Fibroblast of the aortic adventitia (primary cell): ENCODE measurements around the gene ACTR5. TPM values are rescaled to one million over a fixed set of nuclear protein-coding genes. Genes with fewer than 3 reads are reported as not detected.

ENCODE experiments used
- DNase-seq: peaks from one replicate; pipeline ENCODE4 v3.0.0-alpha.2; 2010; ENCODE audit warnings: low read depth
- H3K4me3 ChIP-seq: 2 replicates; pipeline ENCODE4 v1.5.1; 2011; ENCODE audit warnings: low read depth, mild to moderate bottlenecking, control low read depth, low read length, moderate library complexity
- total RNA-seq: library from RNA; depleted of rRNA; stranded (reverse); fragments of >200 nt; gene quantifications from 2 replicates; pipeline ENCODE4 v1.2.3, GENCODE V29; 2012; ENCODE audit warnings: low replicate concordance
- TF ChIP-seq, protein P1 (sequence below): IDR thresholded peaks from 2 replicates; pipeline ENCODE4 v1.5.1; 2011; ENCODE audit warnings: mild to moderate bottlenecking, low read length, control low read depth, inconsistent platforms; ENCODE audit not compliant: insufficient read depth

ACTR5 gene
- total RNA-seq, 1 donor, result 4.6 TPM

DNA sequence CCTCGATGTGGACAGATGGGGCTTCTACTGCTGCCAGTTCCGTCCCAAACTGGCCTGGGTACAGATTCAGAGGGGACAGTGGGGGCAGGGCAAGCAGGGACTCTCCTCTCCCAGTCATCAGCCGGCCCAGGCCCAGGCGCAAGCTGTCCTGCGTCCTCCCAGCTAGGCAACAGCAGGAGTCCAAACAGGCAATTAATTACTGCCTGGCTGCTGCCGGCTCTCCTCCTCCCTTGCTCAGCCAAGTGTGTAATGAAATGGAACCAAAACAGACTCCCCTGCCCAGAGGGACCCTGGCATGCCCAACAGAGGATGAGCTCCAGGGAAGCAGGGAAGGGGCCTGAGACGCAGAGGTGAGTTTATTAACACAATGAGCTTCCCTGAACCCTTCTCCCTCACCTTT lies 41.8 kb upstream of the ACTR5 start:
- DNase-seq, result no peak
- TF ChIP-seq, protein P1, sequence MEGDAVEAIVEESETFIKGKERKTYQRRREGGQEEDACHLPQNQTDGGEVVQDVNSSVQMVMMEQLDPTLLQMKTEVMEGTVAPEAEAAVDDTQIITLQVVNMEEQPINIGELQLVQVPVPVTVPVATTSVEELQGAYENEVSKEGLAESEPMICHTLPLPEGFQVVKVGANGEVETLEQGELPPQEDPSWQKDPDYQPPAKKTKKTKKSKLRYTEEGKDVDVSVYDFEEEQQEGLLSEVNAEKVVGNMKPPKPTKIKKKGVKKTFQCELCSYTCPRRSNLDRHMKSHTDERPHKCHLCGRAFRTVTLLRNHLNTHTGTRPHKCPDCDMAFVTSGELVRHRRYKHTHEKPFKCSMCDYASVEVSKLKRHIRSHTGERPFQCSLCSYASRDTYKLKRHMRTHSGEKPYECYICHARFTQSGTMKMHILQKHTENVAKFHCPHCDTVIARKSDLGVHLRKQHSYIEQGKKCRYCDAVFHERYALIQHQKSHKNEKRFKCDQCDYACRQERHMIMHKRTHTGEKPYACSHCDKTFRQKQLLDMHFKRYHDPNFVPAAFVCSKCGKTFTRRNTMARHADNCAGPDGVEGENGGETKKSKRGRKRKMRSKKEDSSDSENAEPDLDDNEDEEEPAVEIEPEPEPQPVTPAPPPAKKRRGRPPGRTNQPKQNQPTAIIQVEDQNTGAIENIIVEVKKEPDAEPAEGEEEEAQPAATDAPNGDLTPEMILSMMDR, result no peak
- no peak overlapping the region for H3K4me3 ChIP-seq

DNA sequence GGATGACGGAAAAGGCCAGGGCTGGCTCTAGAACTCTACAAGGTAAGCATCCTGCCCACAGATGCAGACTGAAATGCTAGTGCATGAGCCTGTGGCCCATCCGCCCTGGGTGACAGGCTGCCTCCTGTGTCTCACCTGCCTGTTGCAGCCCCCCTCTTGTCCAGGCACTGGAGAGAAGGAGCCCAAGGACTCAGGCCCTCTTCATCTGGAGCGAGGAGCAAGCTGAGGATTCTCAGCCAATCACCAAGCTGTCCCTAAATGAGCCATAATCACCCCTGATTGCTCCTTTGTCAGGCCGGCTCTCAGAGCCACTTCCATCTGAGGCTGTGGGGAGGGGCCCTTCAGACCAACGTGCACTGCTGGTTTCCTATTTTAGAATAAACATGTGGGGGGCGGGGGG lies 34.0 kb upstream of the ACTR5 start:
- TF ChIP-seq, protein P1, result no peak
- H3K4me3 ChIP-seq, result no peak overlapping the region
- no peak for DNase-seq

DNA sequence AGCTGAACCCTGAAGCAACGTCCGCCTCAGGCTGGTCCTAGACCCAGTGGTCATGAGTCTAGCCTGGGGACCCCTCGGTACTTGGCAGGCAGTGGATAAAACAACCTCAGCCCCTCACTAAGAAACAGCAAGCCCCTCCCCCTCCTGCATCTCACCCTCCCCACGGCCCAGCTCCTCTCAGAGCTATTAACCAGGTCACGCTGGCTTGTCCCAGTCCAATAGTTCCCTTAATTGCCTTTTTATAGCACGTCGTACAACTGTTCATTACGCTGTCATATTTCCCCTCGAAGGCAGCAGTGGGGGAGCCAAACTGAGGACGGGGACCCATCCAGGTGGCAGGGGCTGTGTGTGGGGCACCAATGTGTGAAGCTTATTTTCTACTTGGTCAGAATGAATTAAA lies 32.6 kb upstream of the ACTR5 start:
- DNase-seq, result no peak
- TF ChIP-seq, protein P1, result no peak
- H3K4me3 ChIP-seq, result no peak overlapping the region

DNA sequence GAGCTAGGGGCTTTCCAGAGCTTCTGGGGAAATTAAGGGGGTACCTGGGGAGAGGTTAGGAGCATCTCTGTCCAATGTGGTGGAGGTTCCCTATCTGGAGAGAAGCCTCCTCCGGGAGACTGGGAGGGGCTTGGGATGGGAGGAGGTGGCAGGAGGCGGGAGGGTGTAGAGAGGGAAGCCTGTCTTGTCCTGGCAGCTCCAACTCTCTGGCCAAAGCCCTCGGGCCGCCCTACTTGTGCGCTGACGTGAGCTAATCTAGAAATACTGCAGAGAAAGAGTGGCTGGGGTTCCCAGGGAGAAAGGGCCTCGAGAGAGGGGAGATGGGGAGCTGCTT lies 25.6 kb upstream of the ACTR5 start:
- TF ChIP-seq, protein P1, result no peak
- no peak for DNase-seq
- H3K4me3 ChIP-seq, result no peak overlapping the region

DNA sequence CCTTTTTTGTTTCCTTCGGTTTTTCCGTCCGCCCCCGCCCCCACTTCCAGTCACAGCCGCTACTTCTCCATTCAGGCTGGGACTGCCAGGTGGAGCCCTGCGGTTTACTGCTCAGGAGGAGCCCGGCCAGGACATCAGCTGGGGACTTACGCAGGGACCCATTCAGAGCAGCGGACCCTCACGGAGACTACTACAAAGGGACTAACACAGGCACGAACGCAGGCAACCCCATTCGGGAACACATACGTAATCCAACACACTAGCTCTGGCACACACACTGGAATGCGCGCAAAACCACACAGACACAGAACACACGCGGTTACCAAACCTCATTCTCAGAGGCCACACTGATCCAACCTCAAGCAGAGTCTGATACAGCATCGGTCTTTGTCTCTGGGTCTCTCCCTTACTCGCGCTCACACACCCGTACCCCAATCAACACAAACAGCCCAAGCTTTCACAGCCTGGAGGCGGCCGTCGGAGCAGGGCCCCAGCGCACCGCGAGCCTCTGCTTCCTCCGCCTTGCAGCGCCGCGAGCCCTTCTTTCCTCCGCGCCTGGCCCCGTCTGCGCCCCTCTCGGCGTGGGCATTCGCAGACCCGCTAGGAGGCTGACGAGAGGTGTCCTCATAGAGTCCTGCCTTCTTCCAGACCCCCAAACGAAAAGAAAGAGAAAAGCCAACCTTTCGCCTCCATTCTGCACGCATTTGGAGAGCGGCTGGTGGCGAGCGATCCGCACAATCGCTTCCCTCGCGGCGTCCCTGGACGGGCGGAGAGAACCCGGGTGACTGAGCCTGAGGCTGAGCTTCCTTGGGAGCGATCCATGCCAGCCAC lies 25.0 kb upstream of the ACTR5 start:
- no peak for DNase-seq
- TF ChIP-seq, protein P1, result no peak
- H3K4me3 ChIP-seq, result no peak overlapping the region

DNA sequence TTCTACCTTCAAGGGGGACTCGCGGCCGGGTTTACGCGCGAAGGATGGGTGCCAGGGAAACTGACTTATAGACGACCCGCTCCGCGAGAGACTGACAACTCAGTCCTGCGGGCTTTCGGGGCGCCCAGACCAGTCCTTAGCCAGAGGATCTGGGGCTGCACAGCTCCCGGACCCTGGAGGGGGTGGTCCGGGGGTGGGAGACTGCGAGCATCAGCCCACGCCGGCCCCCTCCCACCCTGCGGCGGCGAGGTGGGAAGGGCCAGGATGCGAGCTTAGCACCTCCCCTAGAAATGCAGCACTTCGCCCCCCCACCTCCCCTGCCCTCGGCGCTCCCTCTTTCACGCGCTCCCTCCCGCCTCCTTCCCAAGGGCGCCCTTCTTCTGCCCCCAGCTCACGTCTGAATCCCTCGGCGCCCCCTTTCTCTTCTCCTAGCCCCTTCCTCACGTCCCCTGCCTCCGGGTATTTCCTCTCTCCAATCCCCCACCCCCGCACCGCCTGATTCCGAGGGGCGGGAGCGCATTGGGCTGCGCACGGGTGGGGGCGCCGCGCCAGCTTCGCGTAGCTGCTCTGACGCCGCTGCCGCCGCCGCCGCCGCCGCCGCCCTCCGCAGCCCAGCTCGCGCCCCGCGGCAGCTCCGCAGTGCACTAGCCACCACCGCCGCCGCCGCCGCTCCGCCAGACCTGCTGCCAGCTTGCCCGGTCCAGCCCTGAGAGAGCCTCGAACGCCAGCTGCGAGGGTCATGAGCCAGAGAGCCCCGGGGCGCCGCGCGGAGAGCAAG lies 24.2 kb upstream of the ACTR5 start, which contains the start of gene SLC32A1:
Gene SLC32A1 (plus strand): TSS at position 639 of the 778 bp plus-strand sequence. CDS start 239 bp downstream, outside the sequence.
- TF ChIP-seq, protein P1, result no peak
- no peak for DNase-seq
- H3K4me3 ChIP-seq, result no peak within 1 kb of the TSS
